Activated T-cell treated with anti-CD3 and anti-CD28 coated beads for 1 hour (primary cell): ENCODE results near the gene TIE1.
"Not testable (repeated sequence)": the region's sequence is repeated elsewhere in the genome, so short reads cannot be mapped to it uniquely, and the experiment has no call there.

ENCODE experiments used
- DNase-seq: peaks from one replicate; pipeline ENCODE4 v3.0.0-alpha.2; 2020; ENCODE audit warnings: low read depth

TIE1 gene

DNA sequence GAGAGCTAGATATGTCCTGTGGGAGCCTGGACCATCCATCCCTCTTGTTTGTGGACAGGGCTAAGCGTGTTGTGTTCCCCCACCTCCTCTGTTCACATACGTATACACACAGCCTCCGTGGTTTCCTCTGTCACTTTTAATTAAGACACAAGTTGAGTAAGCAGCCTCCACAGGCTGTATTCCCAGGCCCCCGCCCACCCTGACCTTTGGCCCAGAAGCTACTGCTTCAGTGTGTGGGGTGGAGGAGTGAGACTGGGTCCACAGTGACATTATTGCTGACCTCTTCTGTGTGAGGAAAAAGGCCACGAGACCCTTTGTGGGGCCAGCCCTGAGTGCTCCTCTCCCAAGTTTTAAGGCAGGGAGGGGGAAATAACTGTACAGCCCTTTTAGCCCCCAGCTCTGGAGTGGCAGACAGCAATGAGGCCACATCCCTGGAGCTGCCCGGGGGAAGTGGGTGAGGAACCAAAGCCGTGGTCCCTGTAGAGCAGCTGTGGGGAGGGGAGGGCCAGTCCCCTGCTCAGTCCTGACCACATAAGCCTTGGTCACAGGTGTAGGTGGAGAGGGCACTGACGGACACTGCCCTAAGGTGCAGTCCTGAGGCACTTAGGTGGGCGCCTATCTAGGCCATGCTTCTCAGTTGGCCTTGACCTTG is 62.6 kb downstream of the TIE1 start:
- no peak for DNase-seq

DNA sequence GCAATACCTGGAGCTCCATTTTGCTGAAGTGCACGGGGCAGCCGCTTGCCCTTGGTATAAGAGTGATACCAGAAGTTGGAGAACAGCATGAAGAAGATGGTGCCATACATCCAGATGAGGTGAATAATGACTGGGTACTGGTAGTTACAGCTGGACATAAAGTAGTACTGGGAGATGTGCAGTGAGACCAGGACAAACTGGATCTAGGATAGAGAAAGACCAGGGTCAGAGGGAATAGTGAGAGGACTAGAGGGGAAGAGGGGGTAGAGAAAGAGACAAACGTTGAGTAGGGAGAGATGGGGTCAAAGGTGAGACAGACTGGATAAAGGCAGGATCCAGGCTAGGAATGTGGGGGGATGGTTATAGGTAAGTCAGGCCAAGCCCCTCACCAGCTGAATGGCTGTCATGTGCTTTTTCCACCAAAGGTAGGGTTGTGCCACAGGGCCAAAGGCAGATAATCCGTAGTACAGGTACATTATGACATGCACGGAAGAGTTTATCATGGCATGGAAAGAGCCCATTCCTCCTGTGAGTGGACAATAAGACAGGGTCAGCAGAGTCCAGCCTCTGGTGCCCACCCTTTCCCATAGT is 63.2 kb downstream of the TIE1 start:
- DNase-seq = no peak

DNA sequence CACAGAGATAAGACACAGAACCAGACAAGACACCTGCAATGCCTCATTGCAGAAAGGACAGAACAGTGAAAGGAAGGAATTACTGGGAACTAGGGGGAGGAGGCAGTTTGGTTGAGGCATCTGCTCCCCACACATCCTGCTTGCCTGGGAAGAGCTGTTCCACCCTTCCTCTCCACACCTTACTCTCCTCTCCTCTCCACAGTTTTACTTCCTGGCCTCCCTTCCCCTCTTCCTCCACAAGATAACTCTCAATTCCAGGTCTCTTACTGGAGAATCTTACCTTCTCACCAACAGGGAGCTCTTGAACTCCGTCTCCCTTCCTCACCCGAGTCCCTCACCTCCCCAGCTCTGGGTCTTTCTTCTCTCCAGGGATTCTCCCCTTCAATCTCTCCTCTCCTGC is 64.9 kb downstream of the TIE1 start:
- no peak for DNase-seq

DNA sequence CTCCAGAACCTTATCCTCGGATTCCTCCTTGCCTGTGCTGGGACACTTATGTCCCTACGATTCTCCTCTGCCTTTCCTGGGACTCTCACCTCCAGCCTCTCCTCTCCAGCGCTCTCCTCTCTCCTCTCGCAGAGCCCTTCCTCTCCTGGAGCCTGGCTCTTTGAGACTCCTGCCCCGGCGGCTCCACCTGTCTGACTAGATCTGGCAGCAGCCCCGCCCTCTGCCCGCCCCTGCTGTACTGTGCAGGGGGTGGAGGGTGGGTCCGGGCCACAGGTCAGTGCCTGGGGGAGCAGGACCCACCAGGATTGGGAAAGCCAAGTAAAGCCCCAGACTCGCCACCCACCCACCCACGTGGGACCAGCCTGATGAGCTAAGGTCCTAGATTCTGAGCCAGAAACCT is 65.4 kb downstream of the TIE1 start:
- no peak for DNase-seq

DNA sequence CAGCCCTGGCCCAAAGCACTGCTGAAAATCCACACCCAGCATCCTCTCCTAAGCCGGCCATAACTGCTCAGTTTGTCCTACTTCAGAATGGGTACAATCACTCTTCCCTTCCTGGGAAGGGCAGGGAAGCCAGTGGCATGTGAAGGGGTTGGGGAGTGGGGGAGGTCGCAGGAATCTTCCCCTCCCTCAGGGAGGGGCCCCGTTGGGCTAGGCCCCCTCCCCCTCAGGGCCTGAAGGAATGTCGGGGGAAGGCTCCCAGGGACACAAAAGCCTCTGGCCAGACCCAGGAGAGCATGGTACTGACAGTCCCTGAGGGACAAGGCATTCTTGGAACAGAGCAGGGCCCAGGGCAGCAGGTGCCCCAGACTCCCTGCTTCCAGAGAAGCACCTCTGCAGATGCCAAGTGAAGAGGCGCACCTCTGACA is 65.8 kb downstream of the TIE1 start:
- no peak for DNase-seq

DNA sequence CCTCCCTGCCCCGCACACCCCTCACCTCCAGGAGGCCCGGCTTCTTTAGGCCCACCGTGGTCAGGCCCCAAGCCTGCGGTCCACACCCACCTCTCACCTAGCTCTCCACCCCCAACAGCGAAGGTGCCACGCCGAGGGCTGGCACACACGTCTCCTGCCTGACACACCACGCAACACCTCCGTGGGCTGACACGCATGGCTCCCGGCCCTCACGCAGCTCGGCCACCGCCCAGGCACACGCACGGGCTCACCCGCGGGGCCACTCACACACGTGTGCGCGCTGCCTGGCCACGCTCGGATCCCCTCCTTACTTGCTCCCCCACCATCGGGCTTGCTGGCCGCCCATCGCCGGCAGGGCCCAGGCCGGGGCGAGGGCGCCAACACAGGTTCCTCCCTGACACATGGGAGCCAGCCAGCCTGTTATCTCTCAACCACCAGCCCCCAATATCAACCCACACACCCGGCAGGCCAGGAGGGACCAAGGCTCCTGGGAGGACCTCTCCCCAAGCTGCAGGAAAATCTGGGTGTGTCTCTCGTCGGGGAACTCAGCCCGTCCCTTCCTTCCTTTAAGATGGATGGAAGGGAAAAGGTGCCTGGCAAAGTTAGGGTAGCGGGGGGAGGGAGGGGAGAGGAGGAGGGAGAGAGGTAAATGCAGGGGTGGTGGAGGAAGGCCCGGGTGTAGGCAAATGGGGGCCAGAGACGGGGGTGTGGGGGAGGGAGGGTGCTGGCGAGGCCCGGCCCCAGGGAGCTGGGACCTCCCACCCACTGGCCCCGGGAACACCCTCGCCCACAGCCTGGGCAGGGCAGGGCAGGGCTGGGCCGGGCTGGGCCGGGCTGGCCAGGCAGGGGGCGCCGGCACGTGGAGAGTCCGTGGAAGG is 66.5 kb downstream of the TIE1 start:
- DNase-seq = no peak

DNA sequence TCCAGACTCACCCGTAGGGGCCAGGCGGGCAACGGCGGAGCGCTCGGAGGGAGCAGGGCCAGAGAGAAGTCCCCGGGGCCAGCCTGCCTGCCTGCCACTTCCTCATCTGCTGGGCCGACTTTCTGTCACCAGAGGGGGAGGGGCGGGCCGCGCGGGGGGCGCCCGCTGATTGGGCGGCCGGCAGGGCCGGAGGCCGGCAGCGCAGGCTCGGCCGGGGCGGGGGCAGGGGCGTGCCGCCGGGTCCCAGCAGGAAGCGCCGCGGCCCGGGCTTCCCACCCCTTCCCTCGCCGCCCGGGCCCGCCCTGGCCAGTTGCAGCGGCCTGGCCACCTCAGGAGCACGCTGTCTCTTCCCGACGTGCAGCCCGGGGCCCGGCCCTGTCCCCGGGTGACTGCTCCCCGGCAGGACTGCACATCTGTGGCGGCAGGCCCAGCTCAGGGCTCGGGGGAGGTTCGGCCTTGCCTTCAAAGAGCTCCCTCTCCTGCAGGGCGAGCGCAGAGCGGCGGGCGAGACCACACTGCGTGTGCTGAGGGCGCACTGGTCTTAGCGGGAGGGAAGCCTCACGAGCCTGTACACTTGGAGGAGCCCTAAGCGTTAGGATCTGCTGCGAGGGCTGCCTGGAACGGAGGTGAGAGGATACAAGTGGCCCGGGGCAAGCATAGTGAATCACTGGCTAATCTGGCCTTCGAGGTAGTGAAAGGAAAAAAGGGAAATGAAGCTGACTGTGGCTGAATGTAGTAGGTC is 67.3 kb downstream of the TIE1 start, which contains the start of gene ELOVL1:
Gene ELOVL1 (minus strand): TSS at position 108 of the 742 bp plus-strand sequence. CDS start 2,402 bp downstream, outside the sequence.
- DNase-seq = peak; percentile 79

DNA sequence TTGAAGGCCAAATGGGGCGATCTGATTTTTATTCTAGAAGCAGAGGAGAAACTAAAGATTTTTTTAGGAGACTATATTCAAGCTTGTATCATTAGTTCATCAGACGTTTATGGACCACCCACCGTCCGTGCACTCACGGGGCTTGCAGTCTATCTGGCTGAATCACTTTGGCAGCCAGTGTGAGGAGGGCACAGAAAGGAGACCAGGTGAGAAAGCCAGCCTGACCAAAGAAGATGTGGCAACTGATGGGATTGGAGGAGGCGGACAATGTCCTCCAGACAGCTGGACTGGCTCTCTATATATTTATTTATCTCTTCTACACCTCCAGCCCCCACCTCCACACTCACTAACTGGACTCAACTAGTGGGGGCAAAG is 67.9 kb downstream of the TIE1 start:
- DNase-seq = no peak

DNA sequence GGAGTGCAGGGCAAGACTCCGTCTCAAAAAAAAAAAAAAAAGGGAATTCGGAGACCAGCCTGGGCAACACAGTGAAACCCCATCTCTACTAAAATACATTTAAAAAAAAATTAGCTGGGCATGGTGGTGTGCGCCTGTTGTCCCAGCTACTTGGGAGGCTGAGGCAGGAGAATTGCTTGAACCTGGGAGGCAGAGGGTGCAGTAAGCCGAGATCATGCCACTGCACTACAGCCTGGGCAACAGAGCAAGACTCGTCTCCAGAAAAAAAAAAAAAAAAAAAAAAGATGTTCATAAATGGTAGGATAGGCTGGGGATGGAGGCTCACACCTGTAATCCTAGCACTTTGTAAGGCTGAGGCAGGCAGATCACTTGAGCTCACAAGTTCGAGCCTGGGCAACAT is 69.0 kb downstream of the TIE1 start:
- not testable (repeated sequence) for DNase-seq

DNA sequence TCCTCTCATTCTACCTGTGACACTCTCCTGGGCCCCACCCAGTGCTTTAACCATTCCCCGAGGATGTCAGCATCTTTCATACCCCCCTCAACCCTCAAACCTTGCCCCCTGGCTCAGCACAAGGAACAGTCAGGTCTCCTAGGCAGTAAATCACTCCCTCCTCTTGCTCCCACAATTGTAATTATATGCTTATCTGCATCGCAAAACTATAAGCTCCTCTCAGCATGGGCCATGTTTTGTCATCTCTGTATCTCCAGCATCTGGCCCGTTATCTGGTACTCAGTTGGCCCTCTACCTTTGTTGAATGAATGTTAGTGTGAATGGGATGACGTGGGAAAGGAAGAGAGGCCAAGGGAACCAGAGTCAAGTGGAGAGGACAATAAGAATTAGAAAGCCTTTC is 69.8 kb downstream of the TIE1 start:
- DNase-seq = no peak

DNA sequence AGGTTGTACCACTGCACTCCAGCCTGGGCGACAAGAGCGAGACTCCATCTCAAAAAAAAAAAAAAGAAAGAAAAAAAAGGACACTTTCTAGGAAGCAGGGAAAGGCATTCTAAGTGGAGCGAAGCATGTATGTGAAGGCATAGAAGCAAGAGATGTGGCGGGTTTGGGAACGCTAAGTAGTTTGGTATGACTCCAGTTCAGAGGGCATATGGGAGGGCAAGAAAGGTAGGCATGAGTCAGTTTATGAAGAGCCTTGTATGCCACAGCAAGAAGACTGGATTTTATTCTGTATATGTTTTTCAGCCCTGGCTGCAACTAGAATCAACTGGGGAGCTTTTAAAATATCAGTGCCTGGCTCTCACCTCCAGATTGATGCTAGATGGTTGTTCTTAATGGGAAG is 71.4 kb downstream of the TIE1 start:
- no peak for DNase-seq
